Heart left ventricle (tissue), 16 donors: Measurements from ENCODE around the gene SETBP1. TPM values are rescaled to one million over a fixed set of nuclear protein-coding genes. Genes with fewer than 3 reads are reported as not detected.

Experiments
- ATAC-seq, 4 donors: fragments of 200-7000 bp; cut with Tn5 transposase; one replicate each; pipeline ENCODE4 v1.9.1; 2020 to 2022; ENCODE audit warnings: moderate library complexity in 4 of 4, mild to moderate bottlenecking in 3 of 4, moderate number of reproducible peaks in 1 of 4
- DNase-seq, 5 donors: peaks; one replicate each; pipeline ENCODE4 v3.0.0-alpha.2; 2020
- H3K27ac ChIP-seq, 12 donors: fragments of 200-600 bp; sonication (generic) in 4 of 12; one replicate each; pipeline versions ENCODE4 v1.5.0 to v1.8.0; 2016 to 2022; ENCODE audit warnings: mild to moderate bottlenecking in 2 of 12
- H3K27me3 ChIP-seq, 9 donors: fragments of 200-600 bp; sonication (generic) in 2 of 9; one replicate each; pipeline versions ENCODE4 v1.5.1 to v1.8.0; 2016 to 2022; ENCODE audit warnings: mild to moderate bottlenecking in 3 of 9
- H3K36me3 ChIP-seq, 9 donors: fragments of 200-600 bp; sonication (generic) in 2 of 9; one replicate each; pipeline versions ENCODE4 v1.5.0 to v1.8.0; 2018 to 2022; ENCODE audit warnings: mild to moderate bottlenecking in 2 of 9
- H3K4me1 ChIP-seq, 12 donors: fragments of 200-600 bp; sonication (generic) in 4 of 12; one replicate each; pipeline versions ENCODE4 v1.5.0 to v1.8.0; 2016 to 2022; ENCODE audit warnings: mild to moderate bottlenecking in 3 of 12
- H3K4me3 ChIP-seq, 12 donors: fragments of 200-600 bp; sonication (generic) in 4 of 12; one replicate each; pipeline versions ENCODE4 v1.5.0 to v1.8.0; 2017 to 2022; ENCODE audit warnings: mild to moderate bottlenecking in 9 of 12, moderate library complexity in 4 of 12
- H3K9me3 ChIP-seq, 12 donors: fragments of 200-600 bp; sonication (generic) in 4 of 12; one replicate each; pipeline versions ENCODE4 v1.5.0 to v1.8.0; 2016 to 2022; ENCODE audit warnings: mild to moderate bottlenecking in 1 of 12
- CTCF ChIP-seq, 12 donors: fragments of 200-600 bp; sonication (generic) in 4 of 12; IDR thresholded peaks; one replicate each; pipeline versions ENCODE4 v1.5.0 to v1.8.0; 2018 to 2022; ENCODE audit warnings: antibody characterized with exemption in 12 of 12, mild to moderate bottlenecking in 5 of 12
- POLR2A ChIP-seq, 2 donors: fragments of 450-650 bp; IDR thresholded peaks; one replicate each; pipeline ENCODE4 v1.6.1; 2017; ENCODE audit warnings: antibody characterized with exemption in 2 of 2, mild to moderate bottlenecking in 2 of 2, moderate library complexity in 2 of 2
- WGBS, 4 donors: extraction: QIAGEN DNeasy Blood & Tissue Kit in 2 of 4; methylation state at CpG; one replicate each; pipeline versions ENCODE4 v1.1.5 to v1.1.7; 2013 to 2018; 5-methylcytosine and 5-hydroxymethylcytosine counted together
- intact Hi-C, 10 donors: fragments of 100-400 bp; cut with DNase I; formaldehyde crosslinking; loops; one replicate each; pipeline versions ENCODE4 v1.11.1 to v1.14.2; 2022
- polyA plus RNA-seq, 2 donors: library from polyadenylated mRNA; stranded (reverse); fragments of 200-250 nt; gene quantifications; one replicate each; pipeline ENCODE4 v1.2.3, GENCODE V29; 2013
- total RNA-seq, 9 donors: library from RNA; depleted of rRNA in 2 of 9; stranded (reverse); fragments of >200 nt in 2 of 9; fragmentation: NEBNext Ultra II Directional in 3 of 9; extraction: Animal tissue kit (Norgen Biotek cat#: 25700) in 3 of 9; gene quantifications; one replicate each; pipeline versions ENCODE4 v1.1.0 to v1.2.4, GENCODE V29; 2016 to 2023
- donor health status: ischemic (EF 13 %, LVEDD 7.1; RV severe dilation, severe dysfunction).
- donor health status: healthy with polysubstance abuse.
- donor health status: DM: no; HTN: yes; CAD: no.
- donor health status: DM: no; HTN: no; CAD: no.
- donor health status: ischemic (EF 25% LVEDD 6.9; RV normal size, moderate dysfunction).
- donor health status: ischemic (EF 25% LVEDD 5.7; RV mildly dilated, moderate dysfunction).
- donor health status: healthy.
- donor health status: DM: yes; HTN: yes; CAD: no.
- donor health status: ischemic (EF 35%, LVEDD 5.7; RV mildly dilated, moderate dysfunction).
- donor health status: nonischemic (EF 11% LVEDD 7.7; RV severe dilation, severe dysfunction).
- donor health status: DM: yes; HTN: yes; CAD: no.
- donor health status: PGD.
- donor health status: ischemic (EF 29% LVEDD 5.4; RV normal size, mild dysfunction).
- donor health status: nonischemic (EF 23%, LVEDD 6.1; RV moderate dilation, normal function).

Gene SETBP1
- total and polyA plus RNA-seq, 11 donors = 1.2 to 10.6 (median 5.5) TPM

- DNase-seq = no peak
- TF ChIP-seq POLR2A (IDR thresholded peaks at IDR 0.05) (no peak), CTCF (IDR thresholded peaks at IDR 0.05) (no peak)
- Histone ChIP-seq H3K4me3 (no peak overlapping the region), H3K36me3 (no peaks in the 10 kb centered on the region), H3K4me1 (no peaks in the 10 kb centered on the region), H3K27ac (no peak overlapping the region), H3K9me3 (no peaks in the 10 kb centered on the region), H3K27me3 (no peaks in the 10 kb centered on the region)
- intact Hi-C loops = no loop called here
- ATAC-seq = no peak
- 80 to 85% (median 83%) methylated on average over 4 of the region's 4 CpGs for WGBS, 4 donors
Measured at GRCh38 chr18:45057955-45058600, 377.4 kb downstream of the SETBP1 start.

GRCh38 chr18:45059695-45060094, 379.0 kb downstream of the SETBP1 start:
- no peaks in the 10 kb centered on the region for H3K9me3 ChIP-seq
- no peak overlapping the region for H3K4me3 ChIP-seq
- peaks cover 0 to 9% (median 0%) of the 10 kb centered on the region in 12 donors for H3K4me1 ChIP-seq
- H3K27ac ChIP-seq = no peak overlapping the region
- no peak for DNase-seq
- intact Hi-C loops = no loop called here
- peak in 1 of 4 donors; percentile 75 for ATAC-seq
- no peaks in the 10 kb centered on the region for H3K27me3 ChIP-seq
- peaks cover 0 to 4% (median 0%) of the 10 kb centered on the region in 9 donors for H3K36me3 ChIP-seq
- 80 to 90% (median 86%) methylated on average over 2 of the region's 2 CpGs for WGBS, 4 donors
- TF ChIP-seq CTCF (IDR thresholded peaks at IDR 0.05) (no peak), POLR2A (IDR thresholded peaks at IDR 0.05) (no peak)

- H3K9me3 ChIP-seq = no peaks in the 10 kb centered on the region
- intact Hi-C loops = no loop called here
- H3K4me3 ChIP-seq = no peak overlapping the region
- H3K27me3 ChIP-seq = no peaks in the 10 kb centered on the region
- TF ChIP-seq CTCF (IDR thresholded peaks at IDR 0.05) (no peak), POLR2A (IDR thresholded peaks at IDR 0.05) (no peak)
- DNase-seq (no peak), ATAC-seq (no peak)
- peaks cover 0 to 4% (median 0%) of the 10 kb centered on the region in 9 donors for H3K36me3 ChIP-seq
- H3K27ac ChIP-seq = no peak overlapping the region
- H3K4me1 ChIP-seq = peaks cover 0 to 13% (median 0%) of the 10 kb centered on the region in 12 donors
Measured at GRCh38 chr18:45060102-45060501, 379.4 kb downstream of the SETBP1 start.

GRCh38 chr18:45061359-45061758, 380.7 kb downstream of the SETBP1 start:
- intact Hi-C loops = no loop called here
- TF ChIP-seq POLR2A (IDR thresholded peaks at IDR 0.05) = no peak
- no peak for TF ChIP-seq CTCF (IDR thresholded peaks at IDR 0.05)
- WGBS, 4 donors = 83 to 90% (median 87%) methylated on average over 2 of the region's 2 CpGs

More at GRCh38 chr18:45061359-45061758, 380.7 kb downstream of the SETBP1 start:
- no peak for DNase-seq
- peaks cover 0 to 4% (median 0%) of the 10 kb centered on the region in 9 donors for H3K36me3 ChIP-seq
- no peak for ATAC-seq
- H3K9me3 ChIP-seq = no peaks in the 10 kb centered on the region
- peaks cover 0 to 23% (median 9%) of the 10 kb centered on the region in 12 donors for H3K4me1 ChIP-seq
- H3K27me3 ChIP-seq = no peaks in the 10 kb centered on the region
- no peak overlapping the region for H3K4me3 ChIP-seq
- H3K27ac ChIP-seq = no peak overlapping the region
